UCSD-AML1 (cell line): ENCODE results near the gene KCNG1.
"Not testable (repeated sequence)": the region's sequence is repeated elsewhere in the genome, so short reads cannot be mapped to it uniquely, and the experiment has no call there.

Experiments used
- DNase-seq: peaks from one replicate; lab custom pipeline; 2025; ENCODE audit not compliant: unreplicated experiment; lab: John Stamatoyannopoulos, UW

Gene KCNG1

DNA sequence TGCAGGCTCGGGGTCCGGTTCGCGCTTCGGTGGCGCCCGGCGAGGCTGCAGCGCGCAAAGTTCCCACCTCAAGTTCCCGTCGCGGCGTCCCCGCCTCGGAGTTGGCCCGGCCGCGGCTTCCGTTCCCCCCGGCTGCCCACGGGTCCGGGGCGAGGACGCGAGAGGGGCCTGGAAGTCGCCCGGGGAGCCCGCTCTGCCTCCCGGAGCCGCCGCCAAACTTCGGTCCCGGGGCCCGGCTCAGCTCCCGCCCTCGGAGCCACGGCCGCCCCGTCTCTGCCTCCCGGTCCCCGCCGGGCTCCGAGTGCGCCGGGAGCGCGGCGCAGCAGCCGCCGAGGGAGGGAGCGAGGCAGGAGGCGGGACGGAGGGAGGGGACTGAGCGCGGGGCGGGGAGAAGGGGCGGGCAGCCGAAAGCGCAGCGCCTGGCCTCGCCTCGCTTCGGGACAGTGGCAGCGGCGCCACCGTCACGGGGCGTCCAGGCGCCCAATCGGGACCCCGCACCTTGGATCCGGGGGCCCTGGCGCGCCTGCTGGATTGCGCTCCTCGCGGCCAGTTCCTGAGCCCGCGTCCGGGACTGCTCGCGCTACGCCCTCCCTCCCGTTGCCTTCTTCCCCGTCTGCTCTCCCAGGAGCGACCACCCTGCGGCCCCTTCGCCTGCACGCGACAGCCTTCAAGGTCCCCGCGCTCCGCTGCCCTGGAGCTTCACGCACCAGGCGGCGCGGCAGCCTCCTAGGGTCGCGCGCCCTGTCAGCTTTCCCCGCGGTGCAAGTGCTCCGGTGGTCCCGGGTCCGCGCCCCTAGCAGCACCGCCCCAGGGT, at the start of gene KCNG1:
KCNG1 (minus strand) TSS at position 305 of the 814 bp plus-strand sequence. CDS start 12,769 bp downstream, outside the sequence.
- DNase-seq: no peak

DNA sequence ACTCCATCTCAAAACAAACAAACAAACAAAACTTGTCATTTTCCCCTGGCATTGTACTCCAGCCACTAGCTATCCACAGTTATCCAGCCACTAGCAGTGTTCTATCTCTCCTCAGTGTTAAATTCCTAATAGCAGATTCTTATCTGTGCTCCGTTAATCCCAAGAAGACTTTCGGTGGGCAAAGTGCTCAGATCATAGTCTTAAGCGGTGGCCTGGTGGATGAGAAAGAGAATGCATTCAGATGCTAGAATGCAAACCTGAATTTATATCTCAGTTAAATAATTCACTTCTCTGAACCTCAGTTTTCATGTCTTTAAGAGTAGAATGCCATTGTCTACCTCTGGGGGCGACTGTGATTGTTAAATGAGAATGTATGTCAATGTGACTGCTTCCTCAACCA, 47.7 kb upstream of the KCNG1 start:
- DNase-seq: no peak

- DNase-seq: no peak
Measured at GRCh38 chr20:51067792-51068191, 44.9 kb upstream of the KCNG1 start.

DNA sequence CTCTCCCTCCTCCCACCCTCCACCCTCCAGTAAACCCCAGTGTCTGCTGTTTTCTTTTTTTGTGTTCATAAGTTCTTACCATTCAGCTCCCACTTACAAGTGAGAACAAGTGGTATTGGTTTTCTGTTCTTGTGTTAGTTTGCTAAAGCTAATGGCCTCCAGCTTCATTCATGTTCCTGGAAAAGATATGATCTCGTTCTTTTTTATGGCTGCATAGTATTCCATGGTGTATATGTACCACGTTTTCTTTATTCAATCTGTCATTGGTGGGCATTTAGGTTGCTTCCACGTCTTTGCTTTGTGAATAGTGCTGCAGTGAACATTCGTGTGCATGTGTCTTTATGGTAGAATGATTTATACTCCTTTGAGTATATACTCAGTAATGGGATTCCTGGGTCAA, 42.7 kb upstream of the KCNG1 start:
- DNase-seq: no peak

- no peak for DNase-seq
Measured at GRCh38 chr20:51064137-51064536, 41.2 kb upstream of the KCNG1 start.

DNA sequence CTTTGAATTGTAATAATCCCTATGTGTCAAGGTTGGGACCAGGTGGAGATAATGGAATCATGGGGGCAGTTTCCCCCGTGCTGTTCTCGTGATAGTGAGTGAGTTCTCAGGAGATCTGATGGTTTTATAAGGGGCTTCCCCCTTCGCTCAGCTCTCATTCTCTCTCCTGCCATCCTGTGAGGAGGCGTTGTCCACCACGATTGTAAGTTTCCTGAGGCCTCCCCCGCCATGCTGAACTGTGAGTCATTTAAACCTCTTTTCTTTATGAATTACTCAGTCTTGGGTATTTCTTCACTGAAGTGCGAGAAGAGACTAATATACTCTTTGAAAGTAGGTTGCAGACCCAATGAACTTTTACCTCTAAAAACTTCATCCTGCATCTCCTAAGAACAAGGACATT, 39.2 kb upstream of the KCNG1 start:
- no peak for DNase-seq

DNA sequence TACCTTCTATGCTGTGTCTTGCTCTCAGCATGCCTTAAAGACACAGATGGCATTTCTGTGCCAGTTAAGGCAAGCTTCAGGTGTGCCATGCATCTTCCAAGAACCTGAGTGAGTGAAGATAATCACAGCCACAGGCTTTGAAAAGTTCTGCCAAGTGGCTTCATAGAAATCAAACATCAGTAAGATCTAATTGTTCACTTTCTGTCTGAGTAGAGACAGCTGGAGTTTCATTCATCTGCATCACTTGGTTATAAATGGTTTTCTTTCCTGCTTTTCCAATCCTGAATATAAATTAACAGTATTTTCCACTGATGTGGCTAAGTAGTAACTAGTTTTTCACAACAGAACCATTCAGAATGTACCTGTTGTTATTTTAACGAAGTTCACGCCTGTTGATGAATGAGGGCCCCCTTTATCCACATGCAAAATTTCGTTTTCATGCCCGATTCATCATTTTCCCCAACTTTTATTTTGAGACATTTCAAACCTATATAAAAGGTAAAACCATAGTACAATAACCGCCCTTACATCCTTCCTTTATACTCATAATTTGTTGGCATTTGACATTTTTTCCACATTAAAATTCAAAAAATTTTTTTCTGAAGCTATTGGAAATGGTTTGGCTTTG, 38.6 kb upstream of the KCNG1 start:
- DNase-seq: no peak

DNA sequence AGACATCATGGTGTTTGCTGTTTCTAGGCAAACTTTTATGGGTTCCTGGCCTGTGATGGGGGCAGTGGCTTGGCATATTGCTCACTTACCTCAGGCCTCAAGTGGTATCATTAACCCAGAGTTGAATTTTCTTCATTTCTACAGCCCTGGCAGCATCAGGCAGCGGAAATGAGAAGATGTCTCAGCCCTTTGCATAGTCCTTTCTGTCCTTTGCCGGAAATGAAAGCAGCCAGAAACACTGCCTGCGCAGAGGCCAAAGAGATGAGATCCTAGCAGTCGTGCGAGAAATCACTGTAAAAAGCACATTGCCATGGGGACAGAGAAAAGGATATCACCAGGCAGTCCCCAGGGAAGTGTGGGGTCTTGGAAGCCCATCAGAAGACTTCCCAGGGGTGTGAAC, 37.4 kb upstream of the KCNG1 start:
- DNase-seq: no peak

DNA sequence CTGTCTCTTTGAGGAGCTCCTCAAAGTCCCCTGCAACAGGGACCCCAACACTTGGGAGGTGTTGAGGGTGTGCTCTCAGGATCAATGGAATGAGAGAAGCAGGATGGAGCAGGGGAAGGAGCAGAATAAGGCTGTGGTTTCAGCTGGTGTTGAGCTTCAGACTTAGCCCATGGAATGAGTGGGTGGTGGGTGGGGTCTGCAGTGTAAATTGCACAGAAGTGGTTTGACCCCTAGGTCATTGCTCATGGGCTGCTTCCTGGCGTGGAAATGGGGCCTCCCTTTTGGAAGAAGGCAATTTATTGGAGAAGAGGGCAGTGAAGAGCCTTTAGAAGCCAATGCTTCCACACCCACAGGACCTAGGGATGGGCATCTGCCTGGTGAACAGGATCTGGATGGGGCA, 37.0 kb upstream of the KCNG1 start:
- DNase-seq: no peak

DNA sequence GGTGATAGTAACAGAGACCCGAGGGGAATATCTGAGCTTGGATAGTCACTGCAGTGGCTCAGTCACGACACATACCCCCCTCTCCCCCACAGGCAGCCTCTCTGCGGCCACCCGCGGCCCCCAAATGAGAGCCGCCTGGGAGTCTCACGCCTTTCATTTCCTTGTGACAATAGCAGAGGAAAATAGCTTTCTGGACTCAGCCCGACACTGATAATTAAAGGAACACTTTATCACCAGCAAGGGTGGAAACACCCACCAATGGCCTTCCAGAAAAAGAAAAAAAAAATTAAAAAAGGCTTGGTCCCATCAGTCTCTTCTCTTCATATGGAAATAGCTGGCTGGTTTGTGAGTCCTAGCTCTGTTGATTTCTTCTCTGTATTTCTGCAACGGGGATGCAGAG, 35.1 kb upstream of the KCNG1 start:
- DNase-seq: no peak

GRCh38 chr20:51054233-51054632, 31.3 kb upstream of the KCNG1 start:
- DNase-seq: no peak

DNA sequence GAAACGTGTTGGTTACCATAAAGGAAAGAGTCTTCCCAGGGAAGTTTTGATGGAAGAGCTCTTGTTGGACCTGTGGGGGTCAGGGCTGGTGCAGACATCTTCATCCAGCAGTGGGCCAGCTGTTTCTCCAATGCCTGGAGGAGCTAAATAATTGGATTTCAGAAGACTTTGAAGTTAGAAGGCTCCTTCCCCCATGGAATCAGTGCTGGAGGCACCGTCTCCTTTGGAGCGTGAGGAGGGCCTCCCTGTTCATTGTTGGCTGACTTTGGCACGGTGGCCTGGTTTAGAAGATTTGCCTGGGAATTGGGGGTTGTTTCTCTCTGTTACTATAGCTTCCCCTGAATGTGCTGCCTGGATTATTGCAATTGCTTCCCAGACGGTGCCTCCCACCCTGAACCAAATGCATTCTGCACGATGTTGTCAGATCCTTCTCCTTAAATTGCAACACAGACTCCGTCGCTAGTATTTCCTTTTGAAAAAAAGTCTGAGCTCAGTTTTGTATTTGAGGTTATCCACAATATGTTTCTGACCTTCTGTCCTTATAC, 27.7 kb upstream of the KCNG1 start:
- DNase-seq: no peak

DNA sequence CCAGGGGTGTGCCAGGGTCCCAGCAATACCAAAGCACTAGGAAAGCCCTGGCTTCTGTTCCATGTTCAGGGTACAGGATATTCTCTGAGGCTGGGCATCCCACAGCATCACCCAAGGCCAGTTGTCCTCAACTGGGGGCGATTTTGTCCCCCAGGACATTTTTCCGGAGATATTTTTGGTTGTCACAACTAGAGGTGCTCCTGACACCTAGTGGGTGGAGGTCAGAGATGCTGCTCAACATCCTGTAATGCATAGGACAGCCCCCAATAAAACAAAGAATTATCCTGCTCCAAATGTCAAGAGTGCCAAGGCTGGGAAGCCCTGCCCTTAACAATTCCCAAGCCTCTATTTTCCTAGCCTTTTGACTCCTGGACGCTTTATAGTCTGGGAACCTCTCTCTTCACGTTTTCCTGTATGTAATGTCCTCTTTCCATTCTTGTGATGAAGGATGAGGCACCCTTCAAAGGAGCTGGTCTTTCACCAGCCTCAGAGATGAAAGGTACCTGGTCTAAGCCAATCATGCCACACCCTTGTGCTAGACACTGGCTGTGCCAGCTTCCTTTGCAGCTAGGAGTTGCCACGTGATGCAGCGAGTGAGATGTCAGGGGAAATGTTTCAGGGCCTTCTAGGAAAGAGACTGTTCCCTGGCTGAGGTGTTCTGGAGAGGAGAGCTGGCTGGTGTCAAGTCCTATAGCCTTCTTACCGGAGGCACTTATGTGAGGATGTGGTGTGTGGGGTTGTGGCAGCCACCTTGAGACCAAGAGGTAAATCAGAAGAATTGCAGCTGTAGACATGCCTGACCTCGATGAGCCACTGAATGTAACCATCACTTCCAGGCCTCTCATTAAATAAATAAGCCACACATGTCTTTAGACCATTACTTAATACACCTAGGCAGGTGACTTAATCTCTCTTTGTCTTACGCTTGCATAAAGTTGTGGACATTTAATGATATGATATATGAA, 23.4 kb upstream of the KCNG1 start:
- no peak for DNase-seq

GRCh38 chr20:51045492-51045891, 22.6 kb upstream of the KCNG1 start:
- DNase-seq: not testable (repeated sequence)

DNA sequence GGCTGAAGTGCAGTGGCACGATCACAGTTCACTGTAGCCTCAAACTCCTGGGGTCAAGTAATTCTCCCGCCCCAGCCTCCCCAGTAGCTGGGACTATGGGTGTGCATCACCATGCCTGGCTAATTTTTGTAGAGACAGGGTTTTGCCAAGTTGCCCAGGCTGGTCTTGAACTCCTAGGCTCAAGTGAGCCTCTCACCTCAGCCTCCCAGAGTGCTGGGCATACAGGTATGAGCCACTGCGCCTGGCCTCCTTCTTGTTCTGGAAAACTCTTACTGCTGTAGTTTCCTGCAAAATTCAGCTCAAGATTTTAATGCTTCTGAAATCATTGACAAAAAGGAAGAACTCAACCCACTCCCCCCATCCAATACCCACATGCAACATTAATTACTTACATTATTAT, 21.9 kb upstream of the KCNG1 start:
- no peak for DNase-seq

DNA sequence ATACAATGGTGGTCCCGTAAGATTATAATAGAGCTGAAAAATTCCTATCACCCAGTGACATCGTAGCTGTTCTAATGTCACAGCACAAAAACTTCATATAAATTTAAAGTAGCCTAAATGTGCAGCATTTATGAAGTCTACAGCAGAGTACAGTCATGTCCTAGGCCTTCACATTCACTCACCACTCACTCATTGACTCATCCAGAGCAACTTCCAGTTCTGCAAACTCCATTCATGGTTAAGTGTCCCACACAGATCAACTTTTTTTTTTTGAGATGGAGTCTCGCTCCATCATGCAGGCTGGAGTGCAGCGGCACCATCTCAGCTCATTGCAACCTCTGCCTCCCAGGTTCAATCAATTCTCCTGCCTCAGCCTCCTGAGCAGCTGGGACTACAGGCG, 20.9 kb upstream of the KCNG1 start:
- no peak for DNase-seq

DNA sequence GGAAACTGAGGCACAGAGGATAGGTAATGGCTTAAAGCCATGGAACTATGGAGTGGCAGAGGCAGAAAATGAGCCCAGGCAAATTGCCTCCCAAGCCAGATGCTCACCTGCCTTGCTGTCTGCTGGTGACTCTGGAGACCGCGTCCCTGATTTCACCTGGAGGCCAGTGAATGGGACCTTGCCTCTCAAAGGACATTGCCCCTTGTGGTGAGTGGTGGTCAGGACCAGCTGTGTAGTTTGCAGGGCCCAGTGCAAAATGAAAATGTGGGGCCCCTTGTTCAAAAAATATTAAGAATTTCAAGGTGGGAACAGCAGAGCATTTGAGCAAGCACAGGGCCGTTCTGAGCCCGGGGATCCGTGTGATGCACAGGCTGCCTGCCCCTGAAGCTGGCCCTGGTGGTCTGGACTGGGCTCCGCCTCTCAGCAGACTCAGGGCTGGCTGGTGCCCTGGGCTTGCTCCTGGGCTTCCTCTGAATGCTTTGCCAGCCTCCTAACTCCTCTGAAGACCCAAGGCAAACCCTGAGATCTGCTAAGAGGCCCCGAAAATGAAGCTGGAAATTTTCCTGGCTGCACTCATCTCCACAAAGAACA, 19.8 kb upstream of the KCNG1 start:
- no peak for DNase-seq

DNA sequence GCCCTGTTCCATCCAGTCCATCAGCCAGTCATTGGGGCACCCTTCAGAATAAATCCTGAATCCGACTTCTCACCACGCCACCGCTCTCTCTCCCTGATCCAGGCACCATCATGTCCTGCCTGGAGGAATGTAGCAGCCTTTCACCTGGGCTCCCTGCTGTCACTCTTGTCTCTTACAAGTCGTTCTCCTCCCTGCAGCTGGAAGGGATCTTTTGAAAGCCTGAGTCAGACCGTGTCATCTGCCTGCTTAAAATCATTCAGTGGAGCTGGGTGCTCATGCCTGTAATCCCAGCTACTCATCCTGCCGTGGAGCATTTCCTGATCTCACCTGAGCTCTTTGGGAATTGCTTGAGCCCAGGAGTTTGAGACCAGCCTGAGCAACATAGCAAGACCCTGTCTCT, 19.2 kb upstream of the KCNG1 start:
- DNase-seq: no peak

DNA sequence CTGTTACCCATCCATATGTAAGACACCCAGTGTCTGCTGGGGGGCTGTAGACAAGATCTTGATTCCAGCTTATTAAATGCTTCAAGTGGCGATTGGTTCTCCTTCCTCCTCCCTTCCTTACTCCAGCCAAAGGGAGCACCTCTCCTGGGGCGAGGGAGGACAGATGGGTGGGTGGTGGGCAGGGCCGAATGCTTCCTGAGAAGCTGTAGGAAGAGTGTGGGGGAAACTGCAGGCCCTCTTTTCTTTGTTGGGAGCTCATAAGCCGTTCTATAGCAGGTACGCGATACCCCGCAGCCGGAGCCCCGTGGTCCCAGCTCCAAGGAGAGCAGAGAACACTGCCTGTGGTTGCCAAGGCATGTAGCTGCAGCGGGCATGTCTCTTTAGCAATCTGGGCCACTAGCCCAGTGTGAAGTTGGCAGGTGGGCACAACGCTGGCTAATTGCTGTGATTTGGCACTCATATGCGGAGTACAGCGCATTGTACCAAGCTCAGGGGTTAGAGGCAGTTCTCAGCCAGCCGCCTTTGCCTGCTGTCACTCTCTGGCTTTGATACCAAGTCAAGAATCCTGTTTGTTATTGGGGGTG, 14.7 kb upstream of the KCNG1 start:
- DNase-seq: no peak

DNA sequence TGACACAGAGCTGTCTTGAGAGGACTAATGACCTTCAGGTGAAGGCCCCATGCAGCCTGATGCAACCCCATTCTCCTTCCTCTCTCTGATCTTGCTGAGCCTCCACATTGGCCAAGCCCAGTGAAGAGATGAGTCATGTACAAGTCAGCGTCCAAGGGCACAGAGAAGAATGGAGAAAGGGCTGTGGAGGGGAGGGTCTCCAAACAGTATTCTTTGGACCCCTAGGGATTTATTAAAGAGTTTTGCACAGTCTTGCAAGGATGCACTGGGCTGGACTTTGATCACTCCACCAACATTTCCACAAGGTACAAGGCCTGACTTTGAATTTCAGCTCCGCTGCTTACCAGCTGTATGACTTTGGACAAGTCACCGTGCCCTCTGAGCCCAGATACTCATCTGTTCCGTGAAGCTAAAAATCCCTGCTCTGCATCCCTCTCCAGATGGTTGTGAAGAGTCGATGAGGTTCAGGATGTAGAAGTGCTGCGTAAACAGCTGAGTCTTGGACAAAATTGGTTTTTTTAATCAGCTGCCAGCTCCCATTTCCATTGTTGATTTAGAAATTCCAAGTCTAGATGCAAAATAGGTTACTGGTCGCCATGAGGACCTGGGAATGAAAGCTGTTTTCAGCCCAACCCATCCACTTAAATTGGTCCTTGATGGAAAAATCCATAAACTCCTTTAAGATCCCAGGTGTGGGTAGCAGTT, 14.1 kb upstream of the KCNG1 start:
- DNase-seq: no peak
